GM18508 (cell line): ENCODE measurements around the gene PCGF2.

Experiments used
- ATAC-seq: cut with Tn5 transposase; IDR thresholded peaks from one replicate; pipeline ENCODE4 v1.9.1; 2021; ENCODE audit warnings: moderate number of reproducible peaks; ENCODE audit not compliant: insufficient read depth, unreplicated experiment

Gene PCGF2

DNA sequence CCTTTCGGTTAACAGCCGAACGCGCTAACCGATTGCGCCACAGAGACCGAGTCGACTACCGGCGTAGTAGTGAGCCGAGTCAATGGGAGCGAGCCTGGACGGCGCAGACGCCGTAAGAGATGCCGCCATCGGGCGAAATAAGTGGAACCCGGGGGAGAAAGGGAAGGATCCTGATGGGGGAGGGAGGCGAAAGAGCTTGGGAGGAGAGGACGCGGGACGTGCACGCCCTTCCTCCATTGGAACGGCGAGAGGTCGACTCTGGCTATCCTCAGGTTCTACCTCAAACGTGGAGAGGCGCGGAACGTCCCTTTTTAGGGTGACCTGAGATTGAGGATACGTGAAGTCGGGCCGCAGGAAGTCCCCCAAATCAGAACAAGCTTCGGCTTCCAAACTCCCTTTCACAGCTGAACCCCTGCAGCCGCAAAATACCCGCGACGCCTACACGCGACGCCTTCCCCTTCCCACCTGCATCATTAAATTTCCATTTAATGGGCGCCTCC lies 3.7 kb upstream of the PCGF2 start:
- ATAC-seq = peak; percentile 2

DNA sequence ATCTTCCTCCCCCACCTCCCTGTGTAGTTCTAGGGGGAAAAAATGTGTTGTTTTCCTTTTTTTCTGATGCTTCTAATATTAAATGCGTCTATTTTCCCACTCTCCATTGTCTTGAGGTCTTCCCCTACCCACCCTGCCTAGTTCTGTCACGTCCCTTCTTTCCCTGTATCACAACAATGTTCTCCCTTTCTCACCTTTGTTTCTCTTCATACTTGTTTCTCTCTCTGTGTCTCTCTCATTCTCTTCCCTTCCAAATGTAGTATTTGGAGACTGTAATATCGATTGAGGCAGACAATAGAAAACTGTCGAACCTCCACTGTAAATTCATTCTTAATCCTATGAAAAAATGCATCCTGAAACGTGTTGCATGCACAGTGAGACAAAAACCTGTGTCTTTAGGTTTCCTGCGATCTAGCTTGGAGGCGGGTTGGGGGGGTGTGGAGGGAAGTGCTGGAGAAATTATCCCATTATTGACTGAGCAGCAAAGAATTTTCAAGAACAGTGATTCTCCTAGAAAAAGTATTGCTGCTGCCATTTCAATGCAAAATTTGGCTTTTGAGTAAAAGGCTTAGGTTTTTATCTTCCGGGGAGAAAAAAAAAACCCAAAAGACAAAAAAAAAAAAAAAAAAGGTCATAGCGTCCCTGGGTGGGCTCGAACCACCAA lies 3.1 kb upstream of the PCGF2 start:
- ATAC-seq = no peak

DNA sequence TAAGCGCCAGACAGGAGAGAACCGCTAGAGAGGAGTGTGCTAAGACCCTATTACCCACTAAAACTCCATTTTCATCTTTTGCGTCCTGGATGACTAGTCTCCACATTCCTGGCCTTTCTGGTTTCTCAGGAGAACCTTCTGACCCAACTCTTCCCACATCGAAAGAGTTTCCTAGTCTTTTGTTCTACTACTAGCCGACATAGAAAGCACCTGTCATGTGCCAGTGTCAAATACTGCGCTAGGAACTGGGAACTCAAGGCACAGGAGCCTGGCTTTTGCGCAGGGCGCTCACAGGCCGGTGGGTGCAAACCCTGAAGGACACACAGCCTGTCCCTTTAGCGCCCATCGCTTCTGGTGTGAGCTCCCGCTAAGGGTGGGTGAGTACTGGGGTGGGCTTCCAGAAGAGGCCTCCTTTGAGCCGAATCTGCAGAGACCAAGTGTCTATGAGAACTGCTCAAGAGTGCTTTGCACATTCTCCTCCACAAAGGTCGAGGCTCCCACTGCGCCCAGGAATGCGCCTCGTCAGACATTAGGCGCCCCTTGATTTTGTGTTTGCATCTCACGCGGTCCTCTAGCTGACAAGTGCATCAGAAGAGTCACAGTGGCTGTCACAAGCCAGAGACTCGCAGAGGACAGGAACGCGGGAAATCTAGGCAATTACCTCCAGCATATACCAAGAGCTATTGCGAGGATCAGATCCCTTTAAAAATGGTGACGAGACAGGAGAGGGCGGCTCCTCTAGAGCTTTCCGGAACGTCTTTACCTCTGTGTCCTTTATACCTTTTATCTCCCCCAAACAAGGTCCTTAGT lies 2.4 kb upstream of the PCGF2 start:
- ATAC-seq = no peak

DNA sequence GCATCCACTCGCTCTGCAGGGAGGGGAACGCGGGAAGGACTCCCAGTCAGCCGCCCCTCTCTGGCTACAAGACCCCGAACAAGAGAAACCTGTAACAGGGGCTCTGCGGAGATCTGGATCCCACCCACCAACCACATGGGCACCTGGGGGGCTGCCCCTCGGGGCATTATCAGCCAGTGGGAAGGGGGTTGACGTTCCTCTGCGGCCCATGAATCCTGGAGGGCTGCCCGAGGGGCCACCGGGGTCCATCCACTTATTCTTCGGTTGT lies 1.8 kb upstream of the PCGF2 start:
- ATAC-seq = no peak

DNA sequence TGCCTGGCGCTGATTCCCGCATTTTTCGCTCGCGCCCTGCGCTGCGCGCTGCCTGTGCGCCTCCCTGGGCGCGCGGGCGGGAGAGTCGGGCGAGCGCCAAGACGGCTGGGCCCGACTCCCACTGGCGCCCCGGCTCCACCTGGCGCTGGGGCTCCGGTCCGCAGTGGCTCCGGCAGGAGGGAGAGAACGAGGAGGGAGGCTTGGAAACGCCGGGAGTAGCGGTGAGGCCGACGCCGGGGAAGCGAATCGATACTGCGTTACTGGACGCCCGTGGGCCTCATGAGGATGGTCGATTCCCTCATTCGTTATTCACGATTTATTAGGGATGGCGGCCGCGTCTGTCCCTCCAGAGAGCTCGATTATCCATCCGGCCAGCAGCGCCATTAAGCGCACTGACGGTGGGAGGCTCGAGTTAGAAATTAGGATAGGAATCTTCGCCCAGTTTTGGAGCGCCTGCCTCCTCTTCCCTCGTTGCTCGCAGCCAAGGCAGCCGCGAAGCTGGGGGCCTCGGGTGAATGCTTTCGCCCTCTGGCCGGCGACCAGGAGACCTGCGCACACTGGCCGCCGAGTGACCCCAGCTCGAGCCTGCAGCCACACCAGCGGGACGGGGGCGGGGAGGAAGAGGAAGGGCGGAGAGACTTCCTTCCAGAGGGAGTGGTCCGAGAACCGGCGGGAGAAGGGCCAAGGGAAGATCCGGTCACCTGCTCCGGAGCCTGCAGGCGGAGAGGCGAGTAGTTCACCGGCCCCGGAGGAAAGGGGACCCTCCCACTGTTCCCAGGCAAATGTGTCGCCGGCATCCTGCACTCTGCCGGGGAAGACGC lies 1.3 kb upstream of the PCGF2 start:
- ATAC-seq = no peak

DNA sequence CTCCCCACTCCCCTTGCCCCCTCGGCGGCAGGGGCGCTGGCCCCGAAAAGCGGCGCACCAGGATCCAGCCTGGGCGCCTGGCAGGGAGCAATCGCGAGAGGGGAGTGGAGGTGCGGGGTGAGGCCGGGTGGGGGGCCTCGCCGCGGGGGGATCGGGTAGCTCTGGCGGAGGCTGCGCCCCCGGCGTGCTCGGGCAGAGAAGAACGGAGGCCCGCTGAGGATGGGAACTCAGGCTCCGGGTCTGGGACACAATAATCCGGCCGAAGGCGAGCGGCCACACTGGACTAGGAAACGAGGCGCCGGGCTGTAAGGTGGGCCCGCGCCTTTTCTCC lies 721 bp upstream of the PCGF2 start:
- no peak for ATAC-seq

DNA sequence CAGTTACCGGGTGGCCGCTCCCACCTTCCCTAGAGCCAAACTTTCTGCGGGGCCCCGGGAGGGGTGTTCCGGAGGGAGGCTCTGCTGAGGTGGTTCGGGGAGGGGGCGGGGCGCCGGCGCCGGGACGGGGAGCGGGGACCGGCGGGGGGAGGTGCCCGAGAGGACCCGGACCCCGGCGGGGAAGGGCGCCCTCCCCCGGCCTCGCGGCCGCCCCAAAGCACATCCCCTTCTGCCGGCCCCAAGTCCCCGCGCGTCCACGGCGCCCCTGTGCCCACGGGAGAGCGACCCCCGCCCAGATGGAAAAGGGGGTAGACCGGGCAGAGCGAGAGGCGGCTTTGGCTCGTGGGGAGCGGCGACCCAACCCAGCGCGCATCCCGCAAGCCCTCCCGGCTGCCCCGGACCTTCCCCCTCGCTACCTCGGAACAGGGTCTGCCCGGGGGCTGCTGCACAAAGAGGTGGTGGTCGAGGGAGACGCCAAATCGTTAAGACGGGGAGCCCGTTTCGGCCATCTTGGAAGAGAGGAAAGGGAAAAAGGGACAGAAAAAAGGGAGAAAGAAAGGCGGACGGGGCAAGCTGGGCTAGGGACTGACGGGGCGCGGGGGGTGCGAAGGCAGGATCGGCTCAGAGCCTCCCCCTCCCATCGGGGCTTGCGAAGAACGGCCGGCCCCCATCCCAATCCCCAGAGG lies 530 bp downstream of the PCGF2 start:
- no peak for ATAC-seq

DNA sequence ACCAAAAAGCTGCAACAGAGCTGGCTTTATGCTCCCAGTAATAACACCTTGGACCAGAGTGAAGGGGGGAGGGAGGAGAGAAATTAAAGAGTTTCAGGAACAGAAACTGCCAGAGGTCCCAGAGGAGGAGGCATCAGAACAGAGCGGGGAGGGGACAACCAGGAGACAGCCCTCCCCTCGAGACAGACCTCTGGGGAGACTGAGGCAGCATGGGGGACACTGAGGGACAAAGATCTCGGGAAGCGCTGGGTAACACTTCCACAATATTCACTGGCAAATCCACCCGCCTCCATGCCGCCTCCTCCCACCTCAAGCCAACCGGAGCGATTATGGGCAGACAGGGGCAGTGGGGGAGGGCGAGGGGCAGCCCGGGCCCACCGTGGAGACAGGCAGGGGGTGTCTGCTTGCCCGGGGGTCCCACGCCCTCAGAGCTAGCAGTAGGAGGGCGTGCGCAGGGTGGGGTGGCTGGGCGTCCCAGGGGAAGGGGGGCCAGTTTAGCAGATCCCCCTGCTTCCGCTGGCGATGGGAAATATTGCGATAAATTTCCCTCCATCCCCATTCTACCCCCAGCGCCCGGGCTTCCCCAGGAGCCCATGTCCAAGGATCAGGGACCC lies 1.2 kb downstream of the PCGF2 start:
- no peak for ATAC-seq

DNA sequence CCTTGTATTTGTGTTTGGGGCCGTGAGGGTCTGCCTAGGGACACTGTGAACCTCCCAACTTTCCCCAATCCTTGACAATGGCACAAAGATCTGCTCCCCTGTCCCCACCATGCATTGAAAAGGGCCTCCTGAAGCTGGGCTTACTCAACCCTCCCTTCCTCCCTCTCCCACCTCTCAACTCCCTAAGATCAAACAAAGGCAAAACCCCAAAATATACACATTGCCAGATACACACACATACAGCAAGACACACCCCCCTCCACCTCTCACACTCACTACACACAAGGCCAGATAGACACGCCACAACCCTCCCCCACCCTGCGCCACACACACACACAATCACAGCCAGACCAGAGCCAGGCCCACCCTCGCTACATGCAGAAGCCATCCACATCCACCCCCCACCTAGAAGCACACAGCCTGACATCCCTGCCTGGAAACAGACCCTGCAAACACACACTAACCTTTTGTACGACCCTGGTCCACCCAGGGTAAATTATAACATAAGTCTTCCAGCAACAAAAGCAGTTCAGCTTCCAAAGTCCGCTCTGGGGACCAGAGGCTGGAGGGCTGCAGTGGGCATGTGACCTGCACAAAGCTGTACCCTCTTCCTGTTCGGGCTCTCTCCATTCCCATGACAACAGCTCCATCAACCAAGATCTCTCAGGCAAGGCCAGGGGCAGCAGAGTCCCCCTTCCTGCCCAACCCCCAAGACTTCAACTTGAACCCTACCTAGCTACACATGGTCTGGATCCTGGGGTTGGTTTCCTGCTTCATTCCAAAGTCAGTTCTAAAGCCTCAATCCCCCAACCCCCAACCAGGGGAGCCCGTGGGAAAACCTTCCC lies 1.9 kb downstream of the PCGF2 start:
- ATAC-seq = no peak

DNA sequence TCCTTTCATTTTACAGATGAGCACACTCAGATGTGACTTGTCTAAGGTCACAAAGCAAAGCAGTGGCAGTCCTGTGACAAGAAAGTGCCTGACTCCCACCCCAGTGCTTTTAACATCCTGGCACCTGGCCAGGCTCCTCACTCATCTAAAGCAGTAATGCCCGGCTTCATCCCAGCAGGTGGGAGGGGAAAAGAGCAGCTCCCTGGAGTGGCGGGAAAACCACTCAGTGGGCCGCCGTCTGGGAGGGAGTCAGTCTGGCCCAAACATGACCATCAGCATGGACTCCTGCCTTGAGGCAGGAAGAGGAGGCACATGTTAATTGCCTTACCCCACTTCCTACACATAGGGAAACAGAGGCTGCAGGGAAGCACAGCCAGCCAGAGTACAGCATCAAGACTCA lies 2.6 kb downstream of the PCGF2 start:
- ATAC-seq = no peak

DNA sequence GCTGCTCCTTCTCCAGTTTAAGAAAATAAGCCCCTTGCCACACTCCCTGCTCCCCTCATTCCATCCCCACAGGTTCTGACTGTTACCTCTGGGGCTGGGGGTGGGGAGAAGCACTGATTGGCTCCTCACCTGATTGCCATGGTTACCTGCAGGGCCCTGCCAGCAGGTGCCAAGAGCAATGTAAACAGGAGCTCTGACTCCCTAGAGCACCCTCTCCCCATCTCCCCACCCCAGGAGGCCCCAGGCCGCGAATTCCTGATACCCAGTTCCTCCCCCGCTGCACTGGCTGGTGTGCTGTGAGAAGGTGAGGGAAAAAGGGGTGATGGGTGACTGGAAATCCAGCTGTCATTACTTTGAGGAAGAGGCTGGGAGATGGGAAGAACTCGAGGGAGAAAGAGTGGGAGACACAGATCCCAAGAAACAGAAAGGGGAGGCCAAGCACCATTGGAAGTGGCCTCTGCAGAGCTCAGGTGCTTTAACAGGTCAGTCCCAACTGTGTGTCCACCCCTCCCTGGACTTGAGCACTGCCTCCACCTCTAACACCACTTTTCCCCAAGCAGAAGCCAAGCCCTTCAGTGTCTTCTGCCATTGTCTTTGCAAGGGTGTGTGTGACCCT lies 4.5 kb downstream of the PCGF2 start:
- ATAC-seq = no peak

DNA sequence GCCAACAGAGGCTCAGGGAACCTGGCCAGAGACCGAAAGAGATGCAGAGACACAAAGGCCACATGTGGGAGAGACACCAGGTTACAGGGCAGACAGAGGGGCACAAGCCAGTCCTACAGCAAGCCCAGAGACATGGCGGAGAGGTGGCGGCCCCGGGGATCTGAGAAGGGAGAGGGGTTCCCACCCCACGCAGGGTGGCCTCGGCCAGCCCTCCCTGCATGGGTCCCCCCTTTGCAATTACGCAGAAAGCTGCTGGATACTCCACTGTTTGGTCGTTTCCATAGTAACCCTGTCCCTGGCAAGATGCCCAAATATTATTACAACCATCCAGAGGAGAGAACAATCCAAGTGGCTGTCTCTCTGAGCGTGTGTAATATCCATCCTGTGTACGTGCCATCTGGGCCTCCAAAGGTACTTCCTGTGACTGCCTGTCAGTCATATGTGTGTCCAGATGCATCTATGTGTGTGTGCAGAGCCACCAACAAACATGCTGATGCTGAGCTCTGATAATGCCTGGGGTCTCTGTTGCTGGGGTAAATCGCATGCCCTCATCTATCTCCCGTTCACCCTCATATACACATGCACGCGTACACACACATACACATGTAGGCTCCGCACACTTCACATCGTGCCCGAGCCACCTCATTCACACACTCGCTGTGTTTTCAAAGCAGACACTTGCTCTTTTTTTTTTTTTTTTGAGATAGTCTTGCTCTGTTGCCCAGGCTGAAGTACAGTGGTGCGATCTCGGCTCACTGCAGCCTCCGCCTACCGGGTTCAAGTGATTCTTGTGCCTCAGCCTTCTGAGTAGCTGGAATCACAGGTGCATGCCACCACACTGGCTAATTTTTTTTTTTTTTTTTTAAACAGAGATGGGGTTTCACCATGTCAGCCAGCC lies 5.5 kb downstream of the PCGF2 start:
- ATAC-seq = no peak

DNA sequence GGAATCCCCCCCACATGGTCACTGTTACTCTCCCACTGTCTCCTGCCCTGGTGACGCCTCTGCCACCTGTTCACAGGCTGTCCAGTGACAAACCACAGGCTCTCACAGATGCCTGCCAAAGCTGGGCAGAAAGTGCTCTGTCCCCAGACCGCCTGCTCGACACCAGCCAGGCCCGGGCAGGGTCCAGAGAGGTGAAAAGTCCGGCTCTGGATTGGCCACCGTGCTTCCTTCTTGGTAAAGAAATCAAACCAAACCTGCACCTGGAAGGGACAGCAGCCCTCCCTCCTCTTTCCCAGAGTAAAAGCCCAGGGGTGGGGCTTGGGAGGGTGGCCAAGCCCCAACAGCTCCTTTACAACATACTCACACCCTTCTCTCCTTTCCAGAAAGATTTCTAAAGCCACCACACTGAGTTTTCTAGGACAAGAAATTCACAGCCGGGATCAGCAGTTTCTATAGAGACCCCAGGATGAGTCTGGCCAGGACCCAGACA lies 6.2 kb downstream of the PCGF2 start:
- ATAC-seq = no peak

DNA sequence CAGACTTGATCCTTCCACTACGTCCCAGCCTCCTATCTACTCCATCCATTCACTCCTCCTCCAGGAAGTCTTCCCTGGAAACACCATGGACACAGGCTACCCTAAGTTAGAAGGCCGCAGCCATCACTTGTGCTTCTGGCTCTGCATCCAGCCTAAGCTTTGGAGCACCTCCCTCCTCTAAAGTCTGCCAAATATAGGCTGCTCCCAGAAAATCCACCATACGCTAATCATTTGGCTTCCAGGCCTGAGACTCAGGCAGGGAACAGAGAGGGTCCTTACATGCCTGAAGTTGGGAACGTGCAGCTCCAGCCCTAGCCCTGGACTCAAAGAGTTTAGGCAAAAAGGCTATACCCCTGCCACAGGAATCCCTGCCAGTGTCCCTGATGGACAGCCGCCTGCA lies 6.7 kb downstream of the PCGF2 start:
- ATAC-seq = no peak

DNA sequence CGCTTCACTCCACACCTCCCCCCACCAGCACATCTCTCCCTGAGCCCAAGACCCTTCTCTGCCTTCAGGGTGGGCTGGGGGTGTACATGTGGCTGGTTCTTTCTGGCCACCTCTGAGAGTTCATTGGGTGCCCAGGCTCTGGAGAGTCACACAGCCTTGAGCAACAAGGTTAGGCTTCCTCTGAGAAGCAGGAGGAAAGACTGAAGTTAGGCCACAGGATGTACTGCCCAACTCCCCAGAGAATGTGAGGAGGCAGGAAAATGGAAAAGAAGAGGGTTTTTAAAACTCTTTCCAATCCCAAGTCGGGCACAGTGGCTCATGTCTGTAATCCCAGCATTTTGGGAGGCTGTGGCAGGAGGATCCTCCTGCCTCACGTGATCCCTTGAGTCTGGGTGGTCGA lies 7.3 kb downstream of the PCGF2 start:
- ATAC-seq = no peak

DNA sequence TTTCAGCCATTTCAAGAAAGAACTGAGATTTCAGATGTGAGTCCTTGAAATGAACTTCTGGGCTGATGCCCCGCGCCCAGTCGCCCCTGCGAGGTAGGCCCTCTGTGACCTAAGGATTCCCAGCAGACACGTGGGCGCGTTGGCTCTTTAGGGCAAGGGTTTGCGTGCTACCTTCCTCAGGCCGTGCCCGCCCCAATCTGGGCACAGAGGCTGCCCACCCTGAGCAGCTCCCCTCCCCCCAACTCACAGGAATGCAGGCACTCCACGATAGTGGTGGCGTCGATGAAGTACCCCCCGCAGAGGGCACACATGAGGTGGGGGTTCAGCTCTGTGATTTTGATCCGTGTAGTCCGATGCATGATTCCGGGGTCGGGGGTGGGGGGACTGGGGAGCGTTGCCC lies 8.1 kb downstream of the PCGF2 start:
- ATAC-seq = no peak

DNA sequence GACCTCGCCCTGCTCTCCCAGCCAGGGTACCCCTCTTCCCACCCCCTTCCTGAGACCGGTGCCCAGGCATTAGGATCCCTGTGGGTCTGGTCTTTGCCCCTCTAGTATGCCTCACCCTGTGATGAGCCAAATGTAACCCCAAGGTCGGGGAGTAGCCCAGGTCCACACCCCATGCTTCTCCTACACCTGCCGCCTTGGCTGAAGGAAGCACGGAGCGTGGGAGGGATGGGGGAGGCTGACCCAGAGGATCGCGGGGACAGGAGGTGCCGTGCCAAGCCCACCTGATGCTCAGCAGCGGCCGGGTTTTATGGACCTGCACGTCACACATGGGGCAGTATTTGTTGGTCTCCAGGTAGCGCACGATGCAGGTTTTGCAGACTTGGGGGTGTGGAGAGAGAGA lies 8.8 kb downstream of the PCGF2 start:
- no peak for ATAC-seq

DNA sequence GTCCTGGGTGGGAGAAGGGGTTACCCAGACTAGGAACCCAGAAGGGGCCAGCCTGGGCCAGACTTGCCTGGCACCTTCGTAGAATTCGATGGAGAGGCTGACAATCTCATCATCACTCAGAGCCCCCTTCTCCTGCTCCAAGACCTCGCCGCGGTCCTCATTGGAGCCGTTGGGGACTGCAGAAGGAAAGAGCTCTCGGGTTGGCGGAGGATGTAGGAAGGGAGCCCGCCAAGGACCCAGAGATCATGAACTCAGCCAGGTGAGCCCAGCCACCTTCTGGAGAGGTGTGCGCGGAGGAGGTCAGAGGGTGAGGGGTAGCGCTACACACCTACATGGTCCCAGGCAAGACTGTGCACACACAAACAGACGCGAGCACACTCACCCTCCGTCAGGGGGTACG lies 9.4 kb downstream of the PCGF2 start:
- ATAC-seq = no peak
